ENCODE measurements around the gene RAB4B.
"Not testable (repeated sequence)": the region's sequence is repeated elsewhere in the genome, so short reads cannot be mapped to it uniquely, and the experiment has no call there.

RAB4B gene, protein sequence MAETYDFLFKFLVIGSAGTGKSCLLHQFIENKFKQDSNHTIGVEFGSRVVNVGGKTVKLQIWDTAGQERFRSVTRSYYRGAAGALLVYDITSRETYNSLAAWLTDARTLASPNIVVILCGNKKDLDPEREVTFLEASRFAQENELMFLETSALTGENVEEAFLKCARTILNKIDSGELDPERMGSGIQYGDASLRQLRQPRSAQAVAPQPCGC

DNA sequence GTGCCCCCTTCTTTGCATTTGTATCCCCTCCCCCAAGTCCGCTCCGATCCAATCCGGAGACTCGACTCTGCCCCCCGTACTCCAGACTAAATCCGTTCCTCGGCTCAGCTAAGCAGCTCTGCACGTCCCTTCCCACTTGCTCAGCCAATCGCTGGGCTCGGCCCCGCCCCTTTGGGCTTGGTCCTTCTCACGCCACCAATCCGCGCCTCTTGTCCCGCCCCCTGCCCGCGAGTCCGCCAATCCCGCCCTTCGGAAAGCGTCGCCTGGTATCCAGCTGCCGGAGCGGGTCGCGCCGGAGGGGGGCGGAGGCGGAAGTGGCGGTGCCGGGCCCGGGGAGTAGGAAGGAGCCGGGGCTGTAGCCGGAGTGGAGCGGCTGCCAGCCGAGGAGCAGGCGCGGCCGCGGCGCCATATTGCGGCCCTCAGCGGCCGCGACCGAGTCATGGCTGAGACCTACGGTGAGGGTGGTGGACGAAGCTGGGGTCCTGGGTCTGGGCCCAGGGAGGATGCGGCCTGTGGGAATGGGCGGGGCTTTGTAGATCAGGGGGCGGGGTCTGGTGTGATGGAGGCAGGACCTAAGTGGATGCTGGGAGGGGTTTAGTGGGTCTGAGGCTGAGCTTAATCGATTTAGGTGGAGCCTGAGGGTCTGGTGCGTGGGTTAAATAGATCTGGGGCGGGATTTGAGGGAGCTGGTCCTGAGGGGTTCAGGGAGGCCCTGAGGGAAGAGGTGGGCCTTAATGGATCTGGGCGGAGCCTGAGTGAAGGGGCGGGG, at the start of gene RAB4B:
RAB4B (plus strand) TSS at position 311 of the 769 bp plus-strand sequence; CDS start at position 440, 129 bp downstream.
- H3K36me3 ChIP-seq (ENCODE audit: low read depth): no peaks in the 10 kb centered on the region
- no peaks in the 10 kb centered on the region for H3K4me1 ChIP-seq (ENCODE audit: insufficient read depth, poor library complexity, severe bottlenecking)
- H3K4me3 ChIP-seq (ENCODE audit: severe bottlenecking): peak within 1 kb of the TSS; percentile 44
- ATAC-seq (ENCODE audit: low read depth): peak; percentile 85
- DNase-seq (ENCODE audit: low spot score): peak; percentile 100
- H3K27me3 ChIP-seq (ENCODE audit: insufficient read depth, poor library complexity, severe bottlenecking): no peaks in the 10 kb centered on the region
- peak within 1 kb of the TSS; percentile 88 for H3K27ac ChIP-seq (ENCODE audit: poor library complexity, severe bottlenecking)
- no peaks in the 10 kb centered on the region for H3K9me3 ChIP-seq (ENCODE audit: severe bottlenecking)
- TF ChIP-seq, protein P1, sequence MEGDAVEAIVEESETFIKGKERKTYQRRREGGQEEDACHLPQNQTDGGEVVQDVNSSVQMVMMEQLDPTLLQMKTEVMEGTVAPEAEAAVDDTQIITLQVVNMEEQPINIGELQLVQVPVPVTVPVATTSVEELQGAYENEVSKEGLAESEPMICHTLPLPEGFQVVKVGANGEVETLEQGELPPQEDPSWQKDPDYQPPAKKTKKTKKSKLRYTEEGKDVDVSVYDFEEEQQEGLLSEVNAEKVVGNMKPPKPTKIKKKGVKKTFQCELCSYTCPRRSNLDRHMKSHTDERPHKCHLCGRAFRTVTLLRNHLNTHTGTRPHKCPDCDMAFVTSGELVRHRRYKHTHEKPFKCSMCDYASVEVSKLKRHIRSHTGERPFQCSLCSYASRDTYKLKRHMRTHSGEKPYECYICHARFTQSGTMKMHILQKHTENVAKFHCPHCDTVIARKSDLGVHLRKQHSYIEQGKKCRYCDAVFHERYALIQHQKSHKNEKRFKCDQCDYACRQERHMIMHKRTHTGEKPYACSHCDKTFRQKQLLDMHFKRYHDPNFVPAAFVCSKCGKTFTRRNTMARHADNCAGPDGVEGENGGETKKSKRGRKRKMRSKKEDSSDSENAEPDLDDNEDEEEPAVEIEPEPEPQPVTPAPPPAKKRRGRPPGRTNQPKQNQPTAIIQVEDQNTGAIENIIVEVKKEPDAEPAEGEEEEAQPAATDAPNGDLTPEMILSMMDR (IDR thresholded peaks at IDR 0.05; ENCODE audit: poor library complexity, severe bottlenecking): no peak

DNA sequence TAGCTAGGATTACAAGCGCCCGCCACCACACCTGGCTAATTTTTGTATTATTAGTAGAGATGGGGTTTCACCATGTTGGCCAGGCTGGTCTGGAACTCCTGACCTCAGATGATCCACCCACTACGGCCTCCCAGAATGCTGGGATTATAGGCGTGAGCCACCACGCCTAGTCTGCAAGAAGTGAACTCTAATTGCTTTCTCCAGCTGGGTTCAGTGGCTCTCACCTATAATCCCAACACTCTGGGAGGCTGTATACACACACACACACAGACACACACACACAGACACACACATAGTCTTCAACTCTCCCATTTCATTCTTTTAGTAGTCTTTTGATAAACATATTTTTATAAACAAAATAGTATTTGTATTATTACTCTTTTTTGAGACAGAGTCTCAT, 48.0 kb upstream of the RAB4B start:
- not testable (repeated sequence) for ATAC-seq (ENCODE audit: low read depth); H3K27ac ChIP-seq (ENCODE audit: poor library complexity, severe bottlenecking); H3K4me1 ChIP-seq (ENCODE audit: insufficient read depth, poor library complexity, severe bottlenecking); H3K4me3 ChIP-seq (ENCODE audit: severe bottlenecking); DNase-seq (ENCODE audit: low spot score); H3K9me3 ChIP-seq (ENCODE audit: severe bottlenecking); H3K27me3 ChIP-seq (ENCODE audit: insufficient read depth, poor library complexity, severe bottlenecking)
- H3K36me3 ChIP-seq (ENCODE audit: low read depth): peaks cover 95% of the 10 kb centered on the region

DNA sequence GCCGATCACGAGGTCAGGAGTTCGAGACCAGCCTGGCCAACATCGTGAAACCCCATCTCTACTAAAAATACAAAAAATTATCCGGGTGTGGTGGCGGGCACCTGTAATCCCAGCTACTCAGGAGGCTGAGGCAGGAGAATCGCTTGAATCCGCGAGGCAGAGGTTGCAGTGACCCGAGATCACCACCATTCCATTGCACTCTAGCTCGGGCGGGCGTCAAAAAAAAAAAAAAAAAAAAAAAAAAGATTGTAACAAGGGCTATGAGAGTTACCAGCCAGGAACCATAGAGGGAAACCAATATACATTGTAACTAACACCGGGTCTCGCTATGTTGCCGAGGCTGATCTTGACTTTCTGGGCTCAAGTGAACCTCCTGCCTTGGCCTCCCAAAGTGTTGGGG, 45.7 kb upstream of the RAB4B start:
- H3K27ac ChIP-seq (ENCODE audit: poor library complexity, severe bottlenecking); H3K27me3 ChIP-seq (ENCODE audit: insufficient read depth, poor library complexity, severe bottlenecking); H3K9me3 ChIP-seq (ENCODE audit: severe bottlenecking); H3K4me1 ChIP-seq (ENCODE audit: insufficient read depth, poor library complexity, severe bottlenecking); DNase-seq (ENCODE audit: low spot score); ATAC-seq (ENCODE audit: low read depth); H3K4me3 ChIP-seq (ENCODE audit: severe bottlenecking): not testable (repeated sequence)
- H3K36me3 ChIP-seq (ENCODE audit: low read depth): peaks cover 92% of the 10 kb centered on the region

DNA sequence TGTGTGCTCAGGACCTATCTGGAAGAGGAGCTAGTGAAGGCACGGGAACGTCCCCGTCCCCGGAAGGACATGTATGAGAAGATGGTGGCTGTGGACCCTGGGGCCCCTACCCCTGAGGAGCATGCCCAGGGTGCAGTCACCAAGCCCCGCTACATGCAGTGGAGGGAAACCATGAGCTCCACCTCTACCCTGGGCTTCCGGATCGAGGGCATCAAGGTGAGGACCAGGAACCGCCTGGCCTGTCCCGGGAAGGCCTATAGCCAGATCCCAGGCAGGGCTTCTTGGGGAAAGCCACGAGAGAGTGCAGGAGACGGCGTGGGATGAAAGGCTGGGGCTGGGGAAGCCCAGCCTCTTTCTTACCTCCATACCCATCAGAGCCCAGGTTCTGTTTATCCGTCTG, 44.9 kb upstream of the RAB4B start:
- no peaks in the 10 kb centered on the region for H3K4me1 ChIP-seq (ENCODE audit: insufficient read depth, poor library complexity, severe bottlenecking)
- H3K36me3 ChIP-seq (ENCODE audit: low read depth): peaks cover 87% of the 10 kb centered on the region
- H3K27me3 ChIP-seq (ENCODE audit: insufficient read depth, poor library complexity, severe bottlenecking): no peaks in the 10 kb centered on the region
- ATAC-seq (ENCODE audit: low read depth): no peak
- TF ChIP-seq, protein P1 (IDR thresholded peaks at IDR 0.05; ENCODE audit: poor library complexity, severe bottlenecking): no peak
- H3K4me3 ChIP-seq (ENCODE audit: severe bottlenecking): no peak overlapping the region
- H3K9me3 ChIP-seq (ENCODE audit: severe bottlenecking): no peaks in the 10 kb centered on the region
- H3K27ac ChIP-seq (ENCODE audit: poor library complexity, severe bottlenecking): no peak overlapping the region
- DNase-seq (ENCODE audit: low spot score): no peak

DNA sequence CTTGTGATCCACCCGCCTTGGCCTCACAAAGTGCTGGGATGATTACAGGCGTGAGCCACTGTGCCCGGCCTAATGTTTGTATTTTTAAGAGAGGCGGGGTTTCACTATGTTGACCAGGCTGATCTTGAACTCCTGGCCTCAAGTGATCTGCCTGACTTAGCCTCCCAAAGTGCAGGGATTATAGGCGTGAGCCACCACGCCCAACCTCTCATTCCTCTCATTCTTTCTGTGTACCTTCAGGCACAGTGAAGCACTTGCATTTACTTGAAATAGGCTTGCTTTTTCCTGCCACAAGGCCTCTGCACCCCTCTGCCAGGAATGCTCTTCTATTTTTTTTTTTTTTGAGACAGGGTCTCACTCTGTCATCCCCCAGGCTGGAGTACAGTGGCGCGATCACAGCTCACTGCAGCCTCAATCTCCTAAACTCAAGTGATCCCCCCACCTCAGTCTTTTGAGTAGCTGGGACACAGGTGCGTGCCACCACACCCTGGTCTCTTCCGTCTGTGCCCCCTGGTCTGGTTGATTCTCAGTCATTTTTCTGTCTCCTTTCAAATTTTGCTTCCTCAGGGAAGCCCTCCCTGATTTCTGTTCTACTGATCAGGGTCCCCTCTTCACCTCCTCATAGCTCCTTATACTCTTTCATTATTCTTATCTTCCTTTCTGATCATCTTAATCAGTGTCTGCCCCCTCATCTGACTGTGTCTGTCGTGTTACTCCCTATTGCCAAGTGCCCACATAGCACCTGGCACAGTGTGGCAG, 42.9 kb upstream of the RAB4B start:
- Histone ChIP-seq H3K36me3 (ENCODE audit: low read depth) (peaks cover 87% of the 10 kb centered on the region), H3K4me3 (ENCODE audit: severe bottlenecking) (no peak overlapping the region), H3K27ac (ENCODE audit: poor library complexity, severe bottlenecking) (no peak overlapping the region), H3K9me3 (ENCODE audit: severe bottlenecking) (no peaks in the 10 kb centered on the region), H3K27me3 (ENCODE audit: insufficient read depth, poor library complexity, severe bottlenecking) (no peaks in the 10 kb centered on the region), H3K4me1 (ENCODE audit: insufficient read depth, poor library complexity, severe bottlenecking) (no peaks in the 10 kb centered on the region)
- DNase-seq (ENCODE audit: low spot score) (no peak), ATAC-seq (ENCODE audit: low read depth) (no peak)
- TF ChIP-seq, protein P1 (IDR thresholded peaks at IDR 0.05; ENCODE audit: poor library complexity, severe bottlenecking): no peak

Measured in RWPE2 (cell line).